GM12864 (cell line): ENCODE results near the gene HDAC4.

ENCODE experiments used
- DNase-seq: peaks from one replicate; pipeline ENCODE4 v3.0.0-alpha.2; 2011; ENCODE audit warnings: low read depth
- H3K4me3 ChIP-seq: 2 replicates; pipeline ENCODE4 v1.5.1; 2011; ENCODE audit warnings: mild to moderate bottlenecking, low read depth, low read length, control low read depth
- TF ChIP-seq, protein P1 (sequence below): IDR thresholded peaks from 2 replicates; pipeline ENCODE4 v1.5.1; 2011; ENCODE audit warnings: low read depth, mild to moderate bottlenecking, moderate library complexity, low read length, control low read depth, inconsistent platforms; ENCODE audit errors: missing control alignments

HDAC4 gene

DNA sequence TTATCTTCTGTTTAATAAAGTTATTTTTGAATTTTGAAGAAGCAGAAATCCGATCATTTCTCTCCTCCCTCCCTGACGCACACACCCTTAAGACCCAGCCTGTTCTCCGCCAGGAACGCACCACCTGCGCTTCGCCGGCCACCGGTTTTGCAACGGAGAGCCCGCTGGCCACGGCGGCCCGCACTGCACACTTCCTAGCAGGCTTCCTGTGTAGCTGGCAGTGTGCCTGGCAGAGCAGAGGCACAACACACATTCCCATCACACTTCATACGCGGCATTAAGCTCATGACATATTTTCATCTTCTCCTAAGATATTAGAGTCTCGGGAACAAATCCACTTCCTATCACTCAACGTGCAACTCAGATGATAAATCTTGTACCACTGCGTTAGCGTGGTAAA is 148.0 kb downstream of the HDAC4 start:
- DNase-seq: no peak
- no peak overlapping the region for H3K4me3 ChIP-seq
- TF ChIP-seq, protein P1, sequence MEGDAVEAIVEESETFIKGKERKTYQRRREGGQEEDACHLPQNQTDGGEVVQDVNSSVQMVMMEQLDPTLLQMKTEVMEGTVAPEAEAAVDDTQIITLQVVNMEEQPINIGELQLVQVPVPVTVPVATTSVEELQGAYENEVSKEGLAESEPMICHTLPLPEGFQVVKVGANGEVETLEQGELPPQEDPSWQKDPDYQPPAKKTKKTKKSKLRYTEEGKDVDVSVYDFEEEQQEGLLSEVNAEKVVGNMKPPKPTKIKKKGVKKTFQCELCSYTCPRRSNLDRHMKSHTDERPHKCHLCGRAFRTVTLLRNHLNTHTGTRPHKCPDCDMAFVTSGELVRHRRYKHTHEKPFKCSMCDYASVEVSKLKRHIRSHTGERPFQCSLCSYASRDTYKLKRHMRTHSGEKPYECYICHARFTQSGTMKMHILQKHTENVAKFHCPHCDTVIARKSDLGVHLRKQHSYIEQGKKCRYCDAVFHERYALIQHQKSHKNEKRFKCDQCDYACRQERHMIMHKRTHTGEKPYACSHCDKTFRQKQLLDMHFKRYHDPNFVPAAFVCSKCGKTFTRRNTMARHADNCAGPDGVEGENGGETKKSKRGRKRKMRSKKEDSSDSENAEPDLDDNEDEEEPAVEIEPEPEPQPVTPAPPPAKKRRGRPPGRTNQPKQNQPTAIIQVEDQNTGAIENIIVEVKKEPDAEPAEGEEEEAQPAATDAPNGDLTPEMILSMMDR: no peak

DNA sequence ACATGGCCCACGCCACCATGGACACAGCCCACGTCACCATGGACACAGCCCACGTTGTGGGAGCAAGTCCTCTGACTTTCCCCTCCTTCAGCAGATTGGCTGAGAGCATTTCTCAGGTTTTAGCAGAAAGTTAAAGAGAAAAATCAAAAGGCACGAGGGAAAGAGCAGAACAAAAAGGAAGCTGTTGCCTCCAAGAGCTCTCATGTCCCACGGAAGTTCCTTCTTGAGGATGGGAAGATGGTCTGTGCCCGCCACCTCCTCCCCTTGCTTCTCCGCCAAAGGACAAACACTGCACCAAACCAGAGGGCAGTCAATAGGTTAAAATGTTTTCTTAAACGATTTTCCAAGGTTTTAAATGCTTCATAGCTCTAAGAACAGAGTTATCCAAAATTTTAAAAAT is 148.4 kb downstream of the HDAC4 start:
- no peak overlapping the region for H3K4me3 ChIP-seq
- DNase-seq: no peak
- TF ChIP-seq, protein P1: no peak

DNA sequence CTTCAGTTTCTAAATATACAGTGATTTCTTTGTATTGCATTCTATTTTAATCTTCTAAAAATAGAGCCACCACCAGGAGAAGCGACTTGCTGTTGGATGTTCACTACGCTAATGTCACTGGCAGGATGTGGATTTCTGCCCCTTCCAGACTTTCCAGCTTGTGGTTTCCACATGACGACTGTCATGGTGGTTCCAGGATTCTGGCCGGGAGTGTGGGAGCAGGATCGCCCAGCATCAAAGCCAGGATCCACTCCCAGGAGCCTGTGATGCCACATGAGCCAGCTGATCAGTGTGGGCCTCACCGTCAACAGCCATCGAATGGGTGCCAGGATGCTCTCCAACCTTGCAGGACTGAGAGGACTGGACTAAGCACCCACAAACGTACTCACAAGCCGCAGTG is 148.8 kb downstream of the HDAC4 start:
- H3K4me3 ChIP-seq: no peak overlapping the region
- no peak for DNase-seq
- TF ChIP-seq, protein P1: no peak

DNA sequence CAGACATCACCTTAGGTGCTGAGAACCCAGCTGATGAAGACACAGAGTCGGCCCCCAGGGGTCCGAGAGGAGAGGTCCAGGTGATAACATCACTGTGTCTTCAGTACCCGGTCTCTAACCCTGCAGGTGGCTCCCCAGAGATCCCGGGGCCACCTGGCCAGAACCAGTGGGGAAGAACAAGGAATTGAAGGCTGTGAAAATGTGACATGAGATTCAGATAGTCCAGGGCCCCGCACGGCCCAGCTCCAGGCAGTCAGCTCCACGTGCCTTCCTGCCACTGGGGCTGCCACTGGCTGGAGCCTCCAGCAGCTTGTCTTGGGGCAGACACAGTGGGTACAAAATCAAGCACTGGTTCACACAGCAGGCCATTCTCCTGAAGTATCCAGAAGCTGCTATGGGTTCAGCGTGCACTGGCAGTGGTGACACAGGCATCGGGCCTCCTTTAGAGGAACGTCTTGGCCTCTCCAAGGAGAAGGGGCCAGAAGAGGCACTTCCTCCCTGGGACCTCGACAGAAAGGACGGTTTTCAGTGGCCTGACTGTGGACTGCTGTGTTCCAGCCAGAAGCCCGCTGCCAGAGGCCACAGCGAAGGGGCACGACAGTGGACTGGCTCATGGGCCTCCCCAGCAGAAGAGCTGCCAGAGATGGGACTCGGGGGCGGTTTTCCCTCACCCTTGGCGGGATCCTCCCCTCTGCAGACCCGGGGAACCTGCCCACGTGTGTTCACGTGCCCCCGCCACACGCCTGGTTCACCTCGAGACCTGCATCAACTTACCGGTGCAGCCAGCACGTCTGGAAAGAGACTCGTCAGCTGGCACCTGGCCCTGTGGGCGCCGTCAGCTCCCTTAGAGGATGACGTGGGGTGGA is 150.4 kb downstream of the HDAC4 start:
- TF ChIP-seq, protein P1: no peak
- no peak for DNase-seq
- H3K4me3 ChIP-seq: no peak overlapping the region

DNA sequence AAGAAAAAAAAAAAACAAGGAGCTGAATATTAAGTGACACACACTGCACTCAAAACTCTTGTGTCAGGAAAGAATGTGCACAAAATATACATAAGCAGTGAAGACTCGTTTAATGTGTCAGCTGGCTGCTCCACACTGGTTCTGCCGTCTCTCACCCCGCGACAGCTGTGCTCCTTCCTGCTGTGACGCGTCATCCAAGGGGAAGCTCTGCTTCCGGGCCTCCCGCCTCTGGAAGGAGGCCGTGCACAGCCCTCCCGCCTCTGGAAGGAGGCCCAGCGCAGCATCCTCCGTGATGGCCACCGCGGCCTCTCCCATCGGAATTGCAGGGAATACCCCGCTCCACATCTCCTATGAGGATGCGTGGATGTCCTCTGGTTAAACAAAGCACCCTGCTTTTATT is 151.0 kb downstream of the HDAC4 start:
- TF ChIP-seq, protein P1: no peak
- DNase-seq: no peak
- H3K4me3 ChIP-seq: no peak overlapping the region

DNA sequence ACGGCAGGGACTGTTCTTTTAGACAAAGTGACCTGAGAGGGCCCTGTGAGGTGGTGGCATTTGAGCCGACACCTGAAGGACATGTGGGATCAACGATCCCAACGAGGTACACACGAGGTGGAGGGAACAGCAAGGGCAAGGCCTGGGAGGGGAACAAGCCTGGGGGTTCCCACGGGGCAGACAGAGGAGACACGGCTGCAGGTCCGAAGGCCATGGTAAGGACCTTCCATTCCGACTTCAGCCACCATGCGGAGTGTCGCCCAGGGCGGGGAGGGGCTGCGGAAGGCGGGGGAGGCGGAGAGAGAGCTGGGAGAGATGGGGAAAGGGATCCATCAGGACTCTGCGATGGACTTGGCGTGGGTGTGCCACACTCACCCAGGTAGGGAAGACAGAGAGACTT is 151.8 kb downstream of the HDAC4 start:
- H3K4me3 ChIP-seq: no peak overlapping the region
- DNase-seq: no peak
- TF ChIP-seq, protein P1: no peak
